Measurements from ENCODE around the gene HOXA11.

HOXA11 gene

GRCh38 chr7:27159266-27160144 is 25.5 kb downstream of the HOXA11 start:
- no peak for DNase-seq (ENCODE audit: low read depth in 2 of 2, low spot score in 1 of 2)

GRCh38 chr7:27158436-27159265 is 26.4 kb downstream of the HOXA11 start:
- DNase-seq (ENCODE audit: low read depth in 2 of 2, low spot score in 1 of 2), result no peak

GRCh38 chr7:27157702-27158431 is 27.2 kb downstream of the HOXA11 start:
- DNase-seq (ENCODE audit: low read depth in 2 of 2, low spot score in 1 of 2), result no peak

- DNase-seq (ENCODE audit: low read depth in 2 of 2, low spot score in 1 of 2), result no peak
Measured at GRCh38 chr7:27156916-27157701, 27.9 kb downstream of the HOXA11 start.

- DNase-seq (ENCODE audit: low read depth in 2 of 2, low spot score in 1 of 2), result no peak
Measured at GRCh38 chr7:27156508-27156898, 28.5 kb downstream of the HOXA11 start, which contains the start of gene HOXA7. HOXA7 (minus strand) TSS chr7:27156675; CDS start chr7:27156545, 130 bp downstream.

- no peak for DNase-seq (ENCODE audit: low read depth in 2 of 2, low spot score in 1 of 2)
Measured at GRCh38 chr7:27155816-27156507, 29.1 kb downstream of the HOXA11 start.

- no peak for DNase-seq (ENCODE audit: low read depth in 2 of 2, low spot score in 1 of 2)
Measured at GRCh38 chr7:27154901-27155815, 29.9 kb downstream of the HOXA11 start.

- DNase-seq (ENCODE audit: low read depth in 2 of 2, low spot score in 1 of 2), result no peak
Measured at GRCh38 chr7:27154369-27154768, 30.7 kb downstream of the HOXA11 start.

GRCh38 chr7:27153526-27153925 is 31.5 kb downstream of the HOXA11 start:
- no peak for DNase-seq (ENCODE audit: low read depth in 2 of 2, low spot score in 1 of 2)

GRCh38 chr7:27152816-27153442 is 32.1 kb downstream of the HOXA11 start:
- DNase-seq (ENCODE audit: low read depth in 2 of 2, low spot score in 1 of 2), result no peak

GRCh38 chr7:27151931-27152815 is 32.9 kb downstream of the HOXA11 start, which contains the start of gene HOXA3:
HOXA3 (minus strand) TSS chr7:27152583; CDS start chr7:27110640, 41,943 bp downstream.
- DNase-seq (ENCODE audit: low read depth in 2 of 2, low spot score in 1 of 2), result no peak

- no peak for DNase-seq (ENCODE audit: low read depth in 2 of 2, low spot score in 1 of 2)
Measured at GRCh38 chr7:27151341-27151930, 33.6 kb downstream of the HOXA11 start.

- DNase-seq (ENCODE audit: low read depth in 2 of 2, low spot score in 1 of 2), result no peak
Measured at GRCh38 chr7:27150568-27151340, 34.3 kb downstream of the HOXA11 start.

- DNase-seq (ENCODE audit: low read depth in 2 of 2, low spot score in 1 of 2), result no peak
Measured at GRCh38 chr7:27149842-27150567, 35.0 kb downstream of the HOXA11 start.

Data from stimulated activated CD8-positive, alpha-beta memory T cell treated with anti-CD3 and anti-CD28 coated beads, Interleukin-4, amount 100 ng/mL, for 4 hours (primary cell).